Globus pallidus (tissue), 1 donor: ENCODE data around the gene NDFIP1.

Experiments
- DNase-seq: peaks from one replicate; pipeline ENCODE4 v3.0.0-alpha.2; 2015; ENCODE audit warnings: low spot score

The NDFIP1 gene

DNA sequence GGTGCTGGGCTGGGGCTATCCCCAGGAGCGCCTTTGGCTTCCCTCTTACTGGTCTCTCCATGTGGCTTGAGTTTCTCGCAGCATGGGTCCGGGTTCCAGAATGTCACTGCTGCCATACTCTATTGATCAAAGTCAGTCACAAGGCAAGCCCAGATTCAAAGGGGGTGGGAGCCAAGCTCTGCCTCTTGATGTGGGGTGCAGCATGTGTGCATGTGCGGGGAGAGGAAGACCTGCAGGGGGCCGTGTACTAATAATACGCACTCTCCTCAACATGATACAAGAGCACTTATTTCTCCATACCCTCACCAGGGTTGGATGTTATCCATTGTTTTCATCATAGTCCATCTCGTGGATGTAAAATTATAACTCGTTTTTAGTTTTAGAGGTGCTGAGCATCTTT is 81.2 kb downstream of the NDFIP1 start:
- no peak for DNase-seq

DNA sequence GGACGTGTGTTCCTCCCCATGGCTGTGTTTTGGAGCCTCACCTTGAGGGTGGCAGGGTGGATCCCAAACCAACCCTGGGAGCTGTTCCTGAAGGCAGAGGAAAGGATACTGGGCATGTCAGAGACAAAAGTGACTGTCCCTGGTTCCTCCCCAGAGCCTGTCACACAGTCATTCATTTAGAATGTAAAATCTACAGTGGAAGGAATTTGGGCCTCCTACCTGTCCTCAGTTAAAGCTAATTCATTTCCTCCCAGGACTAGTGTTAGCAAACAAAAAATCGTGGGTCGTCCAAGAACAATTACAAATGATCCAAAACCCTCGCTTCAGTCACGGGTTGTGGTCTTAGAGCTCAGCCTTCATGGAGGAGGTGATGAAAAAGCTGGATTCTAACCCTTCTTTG is 83.2 kb downstream of the NDFIP1 start:
- DNase-seq: no peak

DNA sequence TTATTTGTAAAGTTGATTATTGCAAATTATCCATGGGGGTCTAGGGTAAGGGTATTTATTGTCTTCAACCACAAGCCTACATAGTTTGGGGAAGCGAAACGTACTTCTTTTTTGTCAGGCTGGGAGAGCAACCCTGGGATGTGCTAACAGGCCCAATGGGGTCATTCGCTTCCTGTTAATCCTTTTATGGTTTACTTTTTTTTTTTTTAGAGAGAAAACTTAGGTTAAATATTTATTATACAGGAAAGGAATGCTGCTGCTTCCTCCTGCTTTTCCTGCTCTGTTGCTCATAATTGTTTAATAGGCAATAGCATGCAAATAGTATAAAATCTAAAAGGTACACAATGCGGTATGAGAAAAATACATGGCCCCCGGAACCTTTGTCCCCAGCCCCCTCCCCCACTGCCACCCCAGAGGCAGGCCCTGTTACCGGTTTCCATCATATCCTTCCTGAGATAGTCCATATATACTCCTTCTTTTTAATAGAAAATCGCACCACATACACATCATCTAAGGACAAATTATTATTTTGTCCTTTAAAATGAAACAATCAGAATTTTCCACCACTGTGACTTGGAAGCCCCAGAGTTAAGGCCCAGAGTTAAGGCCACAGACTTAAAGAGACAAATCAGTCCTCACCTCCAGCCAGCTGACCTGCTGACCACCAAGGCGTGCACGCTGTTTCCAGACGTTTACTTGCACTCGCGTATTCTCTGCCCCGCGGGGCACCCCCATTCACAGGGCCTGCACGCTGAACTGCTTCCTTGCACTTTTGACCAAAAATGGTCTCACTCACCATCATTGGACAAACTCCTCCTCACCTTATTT is 83.9 kb downstream of the NDFIP1 start:
- no peak for DNase-seq

DNA sequence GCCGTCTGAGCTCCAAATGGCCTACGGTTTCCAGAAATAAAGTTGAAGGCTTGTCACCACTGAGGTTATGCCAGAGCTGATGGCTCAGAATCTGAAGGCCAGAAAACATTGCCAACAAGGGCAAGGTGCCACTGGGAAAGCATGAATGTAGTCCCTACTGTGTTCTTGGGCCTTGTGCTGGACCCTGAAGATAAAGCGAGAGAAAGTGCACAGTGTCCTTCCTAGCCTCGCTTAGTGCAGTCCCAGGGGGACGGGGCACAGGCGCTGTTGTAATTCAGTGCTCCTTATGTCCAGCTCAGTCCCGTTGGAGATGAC is 84.5 kb downstream of the NDFIP1 start:
- DNase-seq: no peak

DNA sequence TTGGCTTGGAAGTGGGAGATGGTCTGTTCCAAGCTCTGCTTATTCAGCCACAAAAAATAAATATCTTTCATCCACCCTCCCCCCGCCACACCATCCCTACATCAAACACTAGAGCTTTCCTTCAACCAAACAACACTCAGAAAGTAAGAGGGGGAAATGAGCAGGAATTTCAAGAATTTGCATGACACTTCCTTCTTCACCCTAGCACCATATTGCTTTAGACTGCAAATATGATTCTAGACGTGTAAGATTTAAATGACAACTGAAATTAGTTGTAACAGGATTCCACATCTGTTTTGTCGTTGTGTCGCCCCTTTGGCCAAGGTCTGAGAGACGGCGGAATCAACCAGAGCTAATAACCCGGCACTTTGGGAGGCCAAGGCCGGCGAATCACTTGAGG is 88.5 kb downstream of the NDFIP1 start:
- DNase-seq: no peak

DNA sequence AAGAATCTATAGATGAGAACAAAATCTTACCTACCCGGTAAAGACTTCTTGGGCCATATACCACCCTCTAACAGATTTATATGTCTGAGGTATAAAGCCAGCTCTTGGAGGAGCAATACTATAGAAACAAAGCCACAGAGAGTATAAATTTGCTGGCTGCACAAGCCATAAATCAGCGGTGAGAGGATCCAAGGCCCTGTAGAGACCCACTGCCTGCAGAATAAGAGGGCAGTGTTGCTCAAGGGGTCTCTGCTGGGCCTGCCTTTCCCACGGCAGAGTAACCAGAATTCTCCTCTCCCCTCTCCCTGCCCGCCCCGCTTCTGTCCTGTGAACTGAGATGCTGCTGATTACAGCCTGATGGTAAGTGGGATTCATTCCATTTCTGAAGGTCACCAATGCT is 89.2 kb downstream of the NDFIP1 start:
- no peak for DNase-seq

DNA sequence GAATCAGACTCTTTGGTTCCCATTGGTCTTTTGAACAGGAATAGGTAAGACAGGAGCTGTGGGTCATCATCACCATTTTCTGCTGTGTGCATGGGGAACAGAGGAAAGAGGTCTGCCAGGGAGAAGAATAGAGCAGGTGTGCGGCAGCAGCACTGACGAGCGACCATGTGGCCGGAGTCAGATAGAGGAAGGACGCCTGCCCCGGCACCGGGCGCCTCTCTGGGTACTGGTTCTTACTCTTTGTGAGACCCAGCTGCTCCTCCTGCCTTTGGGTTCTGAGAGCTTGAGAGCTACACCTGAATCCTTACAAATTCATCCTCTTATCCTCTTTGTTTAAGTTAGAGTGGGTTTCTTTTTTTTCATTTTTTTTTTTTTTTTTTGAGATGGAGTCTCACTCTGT is 90.8 kb downstream of the NDFIP1 start:
- no peak for DNase-seq

DNA sequence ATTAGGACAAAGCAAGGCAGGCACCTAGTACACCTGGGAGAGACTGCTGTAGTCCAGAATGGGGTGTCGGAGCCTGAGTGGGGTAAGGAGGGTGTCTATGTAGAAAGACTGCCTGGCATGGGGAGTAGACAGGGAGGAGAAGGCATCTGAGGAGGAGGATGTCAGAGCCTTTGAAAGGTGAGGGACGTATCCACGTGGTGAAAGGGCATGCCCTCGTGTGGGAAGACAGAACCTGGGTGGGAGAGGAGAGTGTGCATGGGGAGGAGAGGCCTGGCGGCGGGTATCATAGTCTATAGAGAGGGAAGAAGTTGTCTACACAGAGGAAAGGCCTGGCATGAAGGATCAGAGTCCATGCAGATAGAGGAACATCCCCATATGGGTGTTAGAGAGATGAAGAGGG is 91.8 kb downstream of the NDFIP1 start:
- DNase-seq: no peak

DNA sequence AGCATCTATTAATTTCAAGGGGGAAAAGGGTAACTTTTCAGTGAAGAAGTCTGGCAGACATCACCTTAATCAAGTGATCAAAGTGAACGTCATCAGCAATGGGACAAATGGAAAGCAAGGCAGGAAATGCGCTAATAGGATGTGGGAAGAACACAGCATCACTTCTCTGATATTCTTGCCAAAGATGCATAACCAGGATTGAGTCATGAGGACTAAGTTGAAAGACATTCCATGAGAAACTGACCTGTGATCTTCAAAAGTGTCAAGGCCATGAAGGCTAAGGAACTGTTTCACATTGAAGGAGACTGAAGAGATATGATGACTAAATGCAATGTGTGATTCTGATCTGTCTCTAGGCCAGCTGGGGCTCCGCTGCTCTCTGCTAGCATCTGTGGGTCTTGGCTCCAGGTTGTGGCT is 92.9 kb downstream of the NDFIP1 start:
- DNase-seq: no peak

DNA sequence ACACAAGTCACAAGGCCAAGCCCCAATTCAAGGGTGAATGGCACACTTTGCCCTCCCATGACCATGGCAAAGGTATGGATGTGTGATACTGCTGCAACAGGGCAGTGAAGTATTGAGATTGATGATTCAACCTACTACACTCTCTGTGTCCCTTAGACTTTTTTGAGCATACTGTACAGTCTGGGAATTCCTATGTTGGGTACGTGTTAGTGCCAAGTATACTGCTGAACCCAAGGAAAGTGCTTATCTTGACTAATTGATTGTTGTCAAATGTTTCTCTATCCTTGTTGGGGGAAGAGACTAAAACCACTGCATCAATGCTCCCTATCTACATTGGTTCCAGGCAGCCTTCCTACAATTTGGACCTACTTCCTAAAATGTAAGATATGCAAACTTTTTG is 93.7 kb downstream of the NDFIP1 start:
- no peak for DNase-seq
